SK-N-SH (cell line): ENCODE results near the gene GADL1. TPM values are rescaled to one million over a fixed set of nuclear protein-coding genes. Genes with fewer than 3 reads are reported as not detected.

Experiments
- CTCF ChIA-PET: fragments of 300-600, 350-600 bp; formaldehyde crosslinking; extraction: SDS; loops from one replicate; lab custom pipeline; 2021; lab: Yijun Ruan, JAX
- POLR2A ChIA-PET: fragments of 350-600 bp; sonication (Branson Sonifier 250); formaldehyde crosslinking; extraction: SDS; loops from one replicate; lab custom pipeline; 2020; ENCODE audit warnings: antibody characterized with exemption, inconsistent platforms; lab: Yijun Ruan, JAX
- DNase-seq: peaks from one replicate; pipeline ENCODE4 v3.0.0; 2012
- H2AFZ ChIP-seq: fragments of 200-600 bp; sonication (generic); 2 replicates; pipeline ENCODE4 v1.8.1; 2016; ENCODE audit warnings: antibody characterized with exemption, mild to moderate bottlenecking, low read depth
- H3F3A ChIP-seq: fragments of 200-600 bp; sonication (generic); replicated peaks from 2 replicates; pipeline ENCODE3; 2016; ENCODE audit warnings: antibody characterized with exemption, mild to moderate bottlenecking; ENCODE audit not compliant: insufficient read depth
- H3K27ac ChIP-seq, 2 experiments: fragments of 200-500 bp in 1 of 2; fragments of 200-600 bp in 1 of 2; sonication (Bioruptor generic) in 1 of 2; sonication (generic), shearing (Covaris generic) in 1 of 2; 2 replicates each; pipeline versions ENCODE4 v1.5.1 to v1.6.1; 2014 to 2016; ENCODE audit warnings: low read depth in 2 of 2, inconsistent platforms in 1 of 2, low read length in 1 of 2, mild to moderate bottlenecking in 1 of 2, mixed read lengths in 1 of 2
- H3K27me3 ChIP-seq: fragments of 200-600 bp; sonication (generic), shearing (Covaris generic); 2 replicates; pipeline ENCODE4 v1.6.1; 2016; ENCODE audit warnings: mixed run types; ENCODE audit not compliant: insufficient read depth
- H3K36me3 ChIP-seq, 2 experiments: fragments of 200-500 bp in 1 of 2; fragments of 200-600 bp in 1 of 2; sonication (Bioruptor generic) in 1 of 2; sonication (generic) in 1 of 2; replicated peaks in 1 of 2; 2 replicates each; pipeline versions ENCODE3 to v1.5.1; 2014 to 2016; ENCODE audit warnings: low read length in 1 of 2, mild to moderate bottlenecking in 1 of 2; ENCODE audit not compliant: insufficient read depth in 2 of 2, control insufficient read depth in 1 of 2
- H3K4me1 ChIP-seq, 2 experiments: fragments of 200-500 bp in 1 of 2; fragments of 200-600 bp in 1 of 2; sonication (Bioruptor generic) in 1 of 2; sonication (generic), shearing (Covaris generic) in 1 of 2; 2 replicates each; pipeline versions ENCODE4 v1.5.1 to v1.6.1; 2014 to 2016; ENCODE audit warnings: low read depth in 1 of 2, low read length in 1 of 2, mixed run types in 1 of 2; ENCODE audit not compliant: insufficient read depth in 2 of 2, control insufficient read depth in 1 of 2
- H3K4me2 ChIP-seq: fragments of 200-600 bp; sonication (generic), shearing (Covaris generic); 2 replicates; pipeline ENCODE4 v1.6.1; 2017; ENCODE audit warnings: mixed run types
- H3K4me3 ChIP-seq, 2 experiments: fragments of 200-500 bp in 1 of 2; fragments of 200-600 bp in 1 of 2; sonication (Bioruptor generic) in 1 of 2; sonication (generic), shearing (Covaris generic) in 1 of 2; 2 replicates each; pipeline versions ENCODE4 v1.5.1 to v1.8.1; 2014 to 2016; ENCODE audit warnings: low read depth in 2 of 2, inconsistent platforms in 1 of 2, low read length in 1 of 2, mild to moderate bottlenecking in 1 of 2, mixed read lengths in 1 of 2, moderate library complexity in 1 of 2
- H3K79me2 ChIP-seq: fragments of 200-600 bp; sonication (generic); 2 replicates; pipeline ENCODE4 v1.8.1; 2017; ENCODE audit warnings: mild to moderate bottlenecking; ENCODE audit not compliant: insufficient read depth
- H3K9ac ChIP-seq: fragments of 200-600 bp; sonication (generic); 2 replicates; pipeline ENCODE4 v1.6.1; 2017; ENCODE audit warnings: mixed run types
- H3K9me2 ChIP-seq: fragments of 200-600 bp; sonication (generic); 2 replicates; pipeline ENCODE4 v1.6.1; 2017; ENCODE audit warnings: mixed run types
- H3K9me3 ChIP-seq: fragments of 200-600 bp; sonication (generic); 2 replicates; pipeline ENCODE4 v1.6.1; 2017; ENCODE audit warnings: mixed run types, mild to moderate bottlenecking, moderate library complexity
- H4K20me1 ChIP-seq: fragments of 200-600 bp; sonication (generic); 2 replicates; pipeline ENCODE4 v1.6.1; 2017; ENCODE audit warnings: mild to moderate bottlenecking, mixed run types; ENCODE audit not compliant: insufficient read depth
- CHD2 ChIP-seq: fragments of 150-350 bp; IDR thresholded peaks from 2 replicates; pipeline ENCODE4 v1.6.1; 2018; ENCODE audit warnings: low read length; ENCODE audit not compliant: partially characterized antibody
- ELF1 ChIP-seq: IDR thresholded peaks from 2 replicates; pipeline ENCODE4 v1.4.0; 2012
- EP300 ChIP-seq, 2 experiments: IDR thresholded peaks; 2 replicates each; pipeline versions ENCODE4 v1.4.0 to v1.6.1; 2012; ENCODE audit warnings: borderline replicate concordance in 1 of 2, low read depth in 1 of 2, low read length in 1 of 2
- EZH2phosphoT487 ChIP-seq: fragments of 200-600 bp; sonication (generic); IDR thresholded peaks from 2 replicates; pipeline ENCODE4 v1.6.1; 2017; ENCODE audit warnings: low read depth, mixed run types, mild to moderate bottlenecking, antibody characterized with exemption, moderate library complexity, borderline replicate concordance
- GATA2 ChIP-seq: sonication (generic); formaldehyde crosslinking; IDR thresholded peaks from 2 replicates; pipeline ENCODE4 v1.5.0; 2020; ENCODE audit warnings: mild to moderate bottlenecking, missing genetic modification reagents
- IRF3 ChIP-seq: fragments of 150-350 bp; IDR thresholded peaks from 2 replicates; pipeline ENCODE4 v1.6.1; 2016; ENCODE audit warnings: mild to moderate bottlenecking, low read depth, low read length
- JUND ChIP-seq: IDR thresholded peaks from 2 replicates; pipeline ENCODE4 v1.4.0; 2012
- MAX ChIP-seq: IDR thresholded peaks from 2 replicates; pipeline ENCODE4 v1.4.0; 2012; ENCODE audit warnings: low read depth
- MEF2A ChIP-seq: IDR thresholded peaks from 2 replicates; pipeline ENCODE4 v1.4.0; 2012; ENCODE audit warnings: low read depth, borderline replicate concordance
- PBX3 ChIP-seq: IDR thresholded peaks from 2 replicates; pipeline ENCODE4; 2012
- RCOR1 ChIP-seq: fragments of 150-350 bp; IDR thresholded peaks from 2 replicates; pipeline ENCODE4 v1.6.1; 2017; ENCODE audit warnings: antibody characterized with exemption, low read length
- SIN3A ChIP-seq: IDR thresholded peaks from 2 replicates; pipeline ENCODE4 v1.6.1; 2012; ENCODE audit warnings: low read depth, mild to moderate bottlenecking, low read length, moderate library complexity, borderline replicate concordance
- TAF1 ChIP-seq: IDR thresholded peaks from 2 replicates; pipeline ENCODE4 v1.6.1; 2012; ENCODE audit warnings: low read depth, mild to moderate bottlenecking, low read length, moderate library complexity, borderline replicate concordance
- USF1 ChIP-seq: IDR thresholded peaks from 2 replicates; pipeline ENCODE4 v1.4.0; 2012; ENCODE audit warnings: low read depth, borderline replicate concordance
- YY1 ChIP-seq: IDR thresholded peaks from 2 replicates; pipeline ENCODE4 v1.4.0; 2012; ENCODE audit warnings: low read depth, mild to moderate bottlenecking
- WGBS: methylation state at CpG from one replicate; pipeline ENCODE4 v1.1.6; 2017; ENCODE audit warnings: low lambda C conversion rate; 5-methylcytosine and 5-hydroxymethylcytosine counted together
- polyA plus RNA-seq, 3 experiments: library from polyadenylated mRNA; depleted of rRNA; stranded (reverse); fragments of >200 nt; gene quantifications; 2 replicates each; pipeline ENCODE4 v1.2.3, GENCODE V29; 2012

GADL1 gene
- polyA plus RNA-seq, 1 of the 3 experiments (the other 2 are of a cell fraction), result not detected

- POLR2A ChIA-PET, result no interaction called here
- DNase-seq, result no peak
- H3K4me1 ChIP-seq, result peaks cover 33 to 46% of the 10 kb centered on the region in 2 experiments
Measured at GRCh38 chr3:30691944-30692343, 202.5 kb downstream of the GADL1 start.

GRCh38 chr3:30691249-30691880 lies 203.1 kb downstream of the GADL1 start:
- WGBS, result 87% methylated on average over 7 of the region's 10 CpGs
- H3K4me1 ChIP-seq, result peaks cover 33 to 46% of the 10 kb centered on the region in 2 experiments
- H3K9me3 ChIP-seq, result no peaks in the 10 kb centered on the region
- CTCF ChIA-PET, result interaction anchor here (0.6 to 9.4 kb wide), 12 partner anchors 9 to 1837 kb away, joined by 3 to 117 read pairs (median 4); no protein-coding TSS in a partner anchor
- DNase-seq, result no peak
- H3K27ac ChIP-seq, result no peak overlapping the region
- H3K27me3 ChIP-seq, result no peaks in the 10 kb centered on the region
- no peak overlapping the region for H2AFZ ChIP-seq
- H3K4me2 ChIP-seq, result no peak overlapping the region
- no peak overlapping the region for H3K4me3 ChIP-seq
- peaks cover 33% of the 10 kb centered on the region for H3K79me2 ChIP-seq
- POLR2A ChIA-PET, result no interaction called here
- no peaks in the 10 kb centered on the region for H4K20me1 ChIP-seq
- peaks cover 30% of the 10 kb centered on the region for H3F3A ChIP-seq
- peaks cover 24 to 62% of the 10 kb centered on the region in 2 experiments for H3K36me3 ChIP-seq
- no peak overlapping the region for H3K9ac ChIP-seq
- H3K9me2 ChIP-seq, result no peaks in the 10 kb centered on the region
- TF ChIP-seq YY1 (no peak), SIN3A (no peak), TAF1 (no peak), ELF1 (no peak), JUND (no peak), CHD2 (no peak), USF1 (no peak), MEF2A (no peak), EZH2phosphoT487 (no peak), IRF3 (no peak), PBX3 (no peak), GATA2 (no peak)

More at GRCh38 chr3:30691944-30692343, 202.5 kb downstream of the GADL1 start:
- Histone ChIP-seq H3K9me2 (no peaks in the 10 kb centered on the region), H3F3A (peaks cover 24% of the 10 kb centered on the region), H3K9ac (no peak overlapping the region), H3K4me2 (no peak overlapping the region), H3K27me3 (no peaks in the 10 kb centered on the region), H3K36me3 (peaks cover 25 to 63% of the 10 kb centered on the region in 2 experiments), H3K4me3 (no peak overlapping the region), H4K20me1 (no peaks in the 10 kb centered on the region), H2AFZ (no peak overlapping the region), H3K27ac (no peak overlapping the region), H3K79me2 (peaks cover 27% of the 10 kb centered on the region), H3K9me3 (no peaks in the 10 kb centered on the region)
- CTCF ChIA-PET, result interaction anchor here (0.6 to 9.4 kb wide), 14 partner anchors 9 to 1838 kb away, joined by 3 to 117 read pairs (median 4); no protein-coding TSS in a partner anchor
- TF ChIP-seq MAX (no peak), RCOR1 (no peak), IRF3 (no peak), EP300 (IDR thresholded peaks at IDR 0.05; ENCODE audit: borderline replicate concordance in 1 of 2, low read depth in 1 of 2, low read length in 1 of 2) (no peak)
- 100% methylated on average over 1 of the region's 1 CpG for WGBS
